HepG2 (cell line): ENCODE results near the gene MSL2. TPM values are rescaled to one million over a fixed set of nuclear protein-coding genes. Genes with fewer than 3 reads are reported as not detected.

Source experiments
- CCDC6 ChIP-seq: sonication (generic); formaldehyde crosslinking; IDR thresholded peaks from 2 replicates; pipeline ENCODE4 v1.8.1; 2022; ENCODE audit warnings: mild to moderate bottlenecking, missing genetic modification reagents, moderate library complexity
- CEBPG ChIP-seq: IDR thresholded peaks from 2 replicates; pipeline ENCODE4 v1.6.1; 2016
- CEBPZ ChIP-seq: IDR thresholded peaks from 2 replicates; pipeline ENCODE4 v1.6.1; 2012; ENCODE audit warnings: low read length, improper control_type of control experiment
- CTCF ChIP-seq: sonication (generic); formaldehyde crosslinking; IDR thresholded peaks from 2 replicates; pipeline ENCODE4 v1.5.0; 2020; ENCODE audit warnings: mild to moderate bottlenecking, missing genetic modification reagents, moderate library complexity
- ELF4 ChIP-seq: sonication (generic); formaldehyde crosslinking; IDR thresholded peaks from 2 replicates; pipeline ENCODE4 v1.5.0; 2020; ENCODE audit warnings: missing genetic modification reagents, mild to moderate bottlenecking, moderate library complexity, borderline replicate concordance
- HMG20A ChIP-seq: IDR thresholded peaks from 2 replicates; pipeline ENCODE4 v1.6.1; 2016; ENCODE audit warnings: borderline replicate concordance
- KDM2A ChIP-seq: sonication (generic); formaldehyde crosslinking; IDR thresholded peaks from 2 replicates; pipeline ENCODE4 v1.4.0; 2020; ENCODE audit warnings: low read depth, missing genetic modification reagents, borderline replicate concordance
- KDM3A ChIP-seq: IDR thresholded peaks from 2 replicates; pipeline ENCODE4 v1.6.1; 2018; ENCODE audit warnings: low read depth, missing compliant biosample characterization
- RBAK ChIP-seq: sonication (generic); formaldehyde crosslinking; IDR thresholded peaks from 2 replicates; pipeline ENCODE4 v1.5.1; 2020; ENCODE audit warnings: mild to moderate bottlenecking, missing genetic modification reagents
- SALL1 ChIP-seq: sonication (generic); formaldehyde crosslinking; IDR thresholded peaks from 2 replicates; pipeline ENCODE4 v1.8.0; 2022; ENCODE audit warnings: mild to moderate bottlenecking, missing genetic modification reagents
- TCF7 ChIP-seq: sonication (generic); IDR thresholded peaks from 2 replicates; pipeline ENCODE4 v1.6.1; 2016; ENCODE audit warnings: antibody characterized with exemption, low read depth
- ZKSCAN8 ChIP-seq: IDR thresholded peaks from 2 replicates; pipeline ENCODE4 v1.6.1; 2016; ENCODE audit warnings: borderline replicate concordance, missing genetic modification reagents, missing compliant biosample characterization
- ZNF121 ChIP-seq: sonication (generic); formaldehyde crosslinking; IDR thresholded peaks from 2 replicates; pipeline ENCODE4 v1.5.0; 2020; ENCODE audit warnings: mild to moderate bottlenecking, missing genetic modification reagents
- ZNF34 ChIP-seq: sonication (generic); formaldehyde crosslinking; IDR thresholded peaks from 2 replicates; pipeline ENCODE4 v1.4.0; 2020; ENCODE audit warnings: mild to moderate bottlenecking, missing genetic modification reagents, borderline replicate concordance
- ZNF503 ChIP-seq: sonication (generic); formaldehyde crosslinking; IDR thresholded peaks from 2 replicates; pipeline ENCODE4 v1.4.0; 2020; ENCODE audit warnings: missing genetic modification reagents
- ZNF770 ChIP-seq: sonication (generic); formaldehyde crosslinking; IDR thresholded peaks from 2 replicates; pipeline ENCODE4 v1.5.0; 2020; ENCODE audit warnings: mild to moderate bottlenecking, missing genetic modification reagents
- polyA plus RNA-seq, 8 experiments: library from polyadenylated mRNA; depleted of rRNA in 3 of 8; stranded (reverse) in 7 of 8; unstranded in 1 of 8; fragments of >200 nt; fragmentation: Illumina TruSeq in 4 of 8; extraction: Trizol in 4 of 8; gene quantifications; 2 replicates each; pipeline versions ENCODE4 v1.2.1 to v1.2.3, GENCODE V29; 2011 to 2016; ENCODE audit warnings: low read depth in 4 of 8, missing spikeins in 1 of 8, mixed read lengths in 1 of 8; ENCODE audit not compliant: insufficient read depth in 1 of 8
- total RNA-seq, 5 experiments: library from RNA; depleted of rRNA; stranded (reverse); fragments of >200 nt; fragmentation: Illumina TruSeq; extraction: Trizol; gene quantifications; 2 replicates each; pipeline ENCODE4 v1.2.3, GENCODE V29; 2016; ENCODE audit warnings: low read depth in 1 of 5

MSL2 gene
- total and polyA plus RNA-seq, 2 of the 13 experiments (the other 11 are each of a cell fraction or from before 2014, with no cell fraction given) = 6.9 to 11.7 TPM

- TF ChIP-seq RBAK (CRISPR knock-in tag) = no peak
- TF ChIP-seq ELF4 (CRISPR knock-in tag) = no peak
- no peak for TF ChIP-seq CEBPG (CRISPR knock-in tag)
- TF ChIP-seq SALL1 (CRISPR knock-in tag) = no peak
- no peak for TF ChIP-seq ZKSCAN8 (CRISPR knock-in tag)
- TF ChIP-seq CCDC6 = no peak
- TF ChIP-seq ZNF503 (CRISPR knock-in tag) = no peak; the same call in 1 of the 2 replicates
- TF ChIP-seq CTCF (CRISPR knock-in tag) = no peak
- TF ChIP-seq TCF7 = no peak
- no peak for TF ChIP-seq HMG20A (CRISPR knock-in tag)
- TF ChIP-seq ZNF34 (CRISPR knock-in tag) = no peak
- TF ChIP-seq KDM3A = no peak
- TF ChIP-seq CEBPZ = no peak
- TF ChIP-seq ZNF770 (CRISPR knock-in tag) = no peak
- TF ChIP-seq KDM2A (CRISPR knock-in tag) = no peak
- TF ChIP-seq ZNF121 = no peak
These were observed 1.5 kb downstream of the MSL2 start (continued) for GRCh38 chr3:136194409-136195257.
